Stimulated activated CD4-positive, alpha-beta T cell treated with anti-CD3 and anti-CD28 coated beads, TNF-alpha, amount 100 ng/mL, for 1 hour (primary cell): ENCODE results near the gene SEMA6D.

ENCODE experiments used
- DNase-seq, 3 donors: peaks; one replicate each; pipeline ENCODE4 v3.0.0-alpha.2; 2020; ENCODE audit warnings: low read depth in 3 of 3, low spot score in 1 of 3

Gene SEMA6D

GRCh38 chr15:47781527-47781926, 64.2 kb downstream of the SEMA6D start:
- DNase-seq, result no peak

GRCh38 chr15:47784820-47785219, 67.5 kb downstream of the SEMA6D start:
- no peak for DNase-seq

GRCh38 chr15:47786371-47786770, 69.1 kb downstream of the SEMA6D start:
- DNase-seq, result no peak

GRCh38 chr15:47787875-47788274, 70.6 kb downstream of the SEMA6D start:
- no peak for DNase-seq

- DNase-seq, result no peak
These were observed 71.4 kb downstream of the SEMA6D start for GRCh38 chr15:47788685-47789084.

DNA sequence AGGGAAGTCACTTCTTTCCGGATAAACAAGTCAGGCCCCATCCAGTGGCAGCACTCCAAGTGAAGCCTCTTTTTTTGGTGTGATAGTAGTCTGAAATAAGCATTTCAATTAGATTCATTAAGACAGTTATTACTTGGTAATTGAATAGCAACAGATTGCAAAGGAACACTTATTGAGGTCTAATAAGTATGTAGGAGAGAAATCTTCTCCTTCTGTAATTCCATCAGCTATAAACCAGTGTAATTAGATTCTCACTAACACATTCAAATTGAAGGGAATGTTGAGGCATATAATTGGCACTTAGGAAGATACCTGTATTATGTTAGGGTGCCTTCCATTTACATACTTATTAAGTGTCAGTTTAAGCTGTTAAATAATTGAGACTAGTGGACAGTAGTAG, 73.9 kb downstream of the SEMA6D start:
- no peak for DNase-seq

DNA sequence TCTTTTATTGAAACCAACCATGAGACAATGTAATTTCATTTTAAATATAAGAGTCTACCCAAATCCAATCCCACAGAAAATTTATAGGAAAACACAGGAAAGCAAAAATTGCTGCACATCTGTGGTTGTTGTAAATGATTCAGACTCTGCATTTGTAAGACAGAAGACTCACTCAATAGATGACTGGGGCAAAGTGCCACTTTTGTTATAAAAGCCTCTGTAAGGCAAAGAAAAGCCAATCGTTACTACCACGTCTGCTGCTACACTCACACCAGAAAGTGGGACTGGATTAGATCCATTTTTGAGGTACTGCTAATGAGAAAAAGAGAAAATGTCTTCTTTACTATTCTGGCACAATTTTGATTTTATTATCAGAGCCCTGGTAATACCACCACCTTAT, 74.9 kb downstream of the SEMA6D start:
- no peak for DNase-seq

DNA sequence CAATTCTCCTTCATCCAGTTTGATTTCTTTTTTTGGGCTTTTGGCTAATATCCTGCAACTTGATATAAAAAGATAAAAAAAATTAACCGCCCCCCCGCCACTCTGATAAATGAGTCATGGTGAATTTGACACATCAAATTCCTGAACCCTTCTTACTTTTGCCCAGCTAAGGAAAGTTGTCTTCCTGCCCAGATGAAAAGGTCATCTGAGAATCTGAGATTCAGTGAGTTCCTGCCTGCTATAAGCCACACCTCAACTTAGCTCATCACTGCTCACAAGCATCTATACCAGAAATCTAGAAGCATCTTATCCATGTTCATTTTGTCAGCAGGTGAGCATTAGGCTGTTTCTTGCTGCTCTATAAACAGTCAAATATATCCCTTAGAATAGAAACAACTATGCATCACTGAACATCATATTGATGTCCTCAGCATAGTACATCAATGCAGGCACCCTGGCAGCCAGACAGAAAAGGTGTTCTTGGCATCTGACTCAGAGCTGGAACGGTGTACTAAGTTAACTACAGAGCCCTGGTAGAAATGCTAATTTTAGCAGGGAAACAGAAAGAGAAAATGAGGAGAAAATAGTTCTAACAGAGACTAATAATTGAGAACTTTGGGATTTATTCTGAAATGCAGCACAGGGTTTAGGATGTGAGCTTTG, 77.1 kb downstream of the SEMA6D start:
- no peak for DNase-seq

GRCh38 chr15:47795864-47796263, 78.6 kb downstream of the SEMA6D start:
- no peak for DNase-seq

- DNase-seq, result no peak
These were observed 79.0 kb downstream of the SEMA6D start for GRCh38 chr15:47796339-47796738.

DNA sequence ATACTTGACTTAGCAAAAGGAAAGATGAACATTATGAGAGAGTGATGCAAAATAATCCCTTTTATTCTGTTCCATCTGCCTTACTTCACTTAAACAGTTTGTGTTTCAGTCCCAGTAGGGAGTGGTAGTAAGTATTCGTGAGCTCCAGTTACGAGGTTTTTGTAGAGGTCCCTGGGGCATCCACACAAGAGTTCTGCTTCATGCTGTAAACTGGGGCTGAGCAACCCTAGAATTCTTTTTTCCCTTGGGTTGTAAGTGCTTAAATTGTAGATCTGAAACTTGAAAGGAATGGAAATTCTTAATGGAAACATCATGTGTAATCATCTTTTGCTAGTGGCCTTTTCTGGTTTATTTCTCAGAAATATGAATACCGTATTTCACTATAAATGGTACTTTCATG, 79.5 kb downstream of the SEMA6D start:
- DNase-seq, result no peak

DNA sequence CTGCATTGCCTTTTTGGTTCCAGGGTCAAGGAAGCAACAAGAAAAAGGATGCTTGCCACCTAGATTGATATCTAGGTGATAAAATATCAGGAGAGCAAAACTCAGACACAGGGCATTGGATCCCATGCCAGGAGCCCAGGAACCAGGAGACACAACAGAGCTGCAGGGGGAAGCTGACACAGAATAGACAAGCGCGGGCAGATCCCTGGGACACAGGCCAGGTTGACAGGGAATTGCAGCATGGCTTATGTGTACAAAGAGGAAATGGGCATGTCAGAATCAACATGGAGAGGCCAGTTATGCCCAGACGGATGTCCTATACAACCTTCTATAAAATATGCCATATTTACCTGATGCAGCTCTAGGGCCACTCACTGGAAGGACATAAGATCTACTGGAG, 84.2 kb downstream of the SEMA6D start:
- DNase-seq, result no peak

GRCh38 chr15:47802216-47802615, 84.9 kb downstream of the SEMA6D start:
- DNase-seq, result no peak

DNA sequence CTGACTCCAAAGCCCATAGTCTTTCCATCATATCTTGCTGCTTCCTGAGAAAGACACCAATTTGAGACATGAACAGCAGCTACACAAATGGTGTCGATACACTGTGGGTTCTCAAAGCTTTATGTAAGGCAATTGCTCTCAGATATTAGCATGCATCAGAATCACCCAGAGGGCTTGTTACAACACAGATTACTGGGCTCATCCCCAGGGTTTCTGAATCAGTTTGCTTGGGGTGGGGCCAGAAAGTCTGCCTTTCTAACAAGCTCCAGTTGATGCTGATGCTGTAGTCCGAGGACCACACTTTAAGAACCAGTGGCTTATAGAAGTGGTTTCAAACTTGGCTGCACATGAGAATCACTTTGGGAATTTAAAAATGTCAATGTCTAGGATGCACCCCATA, 86.5 kb downstream of the SEMA6D start:
- DNase-seq, result no peak

DNA sequence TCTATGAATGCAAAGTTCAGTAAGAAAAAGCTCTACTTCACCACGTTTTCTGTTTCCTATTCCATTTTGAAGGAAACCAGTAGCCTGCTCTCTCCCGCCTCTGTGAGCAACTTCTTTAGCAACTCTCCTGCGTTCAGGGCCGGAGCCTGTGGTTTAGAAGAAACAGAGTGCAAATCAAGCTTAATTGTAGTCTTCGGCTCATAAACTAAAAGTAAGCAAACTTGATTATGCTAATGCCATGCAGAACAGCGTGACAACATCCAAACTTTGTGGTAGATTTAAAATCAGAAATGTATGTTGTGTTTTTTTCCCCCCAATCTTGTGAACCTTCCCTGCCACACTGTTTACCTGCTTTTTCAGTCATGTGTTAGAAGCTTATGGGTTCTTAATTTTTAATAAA, 87.4 kb downstream of the SEMA6D start:
- DNase-seq, result no peak

DNA sequence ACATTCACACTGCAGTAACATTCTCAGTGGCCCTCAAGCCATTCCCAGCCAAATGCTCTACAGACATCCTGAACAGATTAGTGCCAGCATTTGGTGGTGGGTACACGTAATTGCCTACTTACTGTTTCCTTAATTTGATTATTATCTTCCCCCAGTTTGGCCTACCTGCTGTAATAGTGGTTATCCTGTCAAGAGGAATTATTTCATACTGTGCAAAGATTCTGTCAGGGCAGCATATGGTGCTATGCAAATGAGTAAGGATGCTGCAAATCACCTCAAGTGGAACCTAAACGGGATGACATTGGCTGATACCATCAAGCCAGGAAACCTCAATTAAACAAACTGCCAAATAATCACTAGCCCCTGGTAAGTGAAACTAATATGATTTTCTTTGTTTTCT, 88.7 kb downstream of the SEMA6D start:
- DNase-seq, result no peak

GRCh38 chr15:47811172-47811571, 93.9 kb downstream of the SEMA6D start:
- no peak for DNase-seq

DNA sequence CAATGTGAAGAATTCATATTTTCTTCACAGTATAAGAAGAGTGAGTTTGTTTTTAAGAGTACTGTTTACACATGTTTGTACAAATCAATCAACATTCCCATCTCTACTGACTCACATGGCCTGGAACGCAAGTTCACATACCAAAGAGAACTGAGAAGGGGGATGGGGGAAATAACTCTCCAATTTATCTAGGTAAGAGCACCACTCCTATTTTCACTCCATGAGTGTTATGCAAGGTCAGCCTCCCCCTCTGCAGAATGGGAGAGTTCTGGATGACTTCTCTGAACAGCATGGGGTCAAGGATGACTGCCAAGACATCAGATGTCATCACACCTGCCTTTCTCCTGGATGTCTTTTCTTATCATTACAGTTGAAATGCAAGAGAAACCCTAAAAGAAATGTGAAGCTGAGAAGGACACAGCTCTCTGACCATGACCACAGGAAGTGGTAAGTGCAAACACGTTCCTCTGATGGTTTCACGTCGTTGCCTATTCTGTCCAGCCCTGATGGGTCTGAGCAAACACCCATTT, 95.2 kb downstream of the SEMA6D start:
- DNase-seq, result no peak

DNA sequence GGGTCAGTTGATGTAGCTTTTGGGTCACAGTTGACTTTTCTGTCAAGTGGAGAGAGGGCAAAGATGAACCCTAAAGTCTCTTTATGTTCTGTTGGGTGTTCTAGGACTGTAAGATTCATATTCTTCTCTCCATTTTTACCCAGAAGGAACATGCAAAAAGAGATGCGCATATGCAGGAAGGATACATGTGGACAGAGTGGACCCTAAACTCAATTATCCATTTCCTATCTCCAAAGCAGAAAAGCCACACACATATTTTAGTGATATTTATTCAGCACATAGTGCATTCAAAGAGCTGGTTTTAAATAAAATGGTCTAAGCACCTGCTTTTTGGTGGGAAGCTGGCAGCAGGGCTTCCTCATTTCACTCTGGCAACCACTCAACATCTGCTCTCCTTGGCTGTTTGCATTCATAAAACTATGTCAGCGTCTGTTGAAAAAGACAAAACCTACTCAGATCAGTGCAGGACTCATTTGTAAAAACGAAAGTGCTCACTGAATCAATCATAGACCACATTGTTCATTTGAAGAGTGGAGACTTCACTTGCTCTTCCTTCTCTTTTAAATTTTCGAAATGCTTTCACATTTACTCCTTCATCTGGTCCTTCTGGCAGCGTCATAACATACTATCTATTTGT, 96.6 kb downstream of the SEMA6D start:
- DNase-seq, result no peak

DNA sequence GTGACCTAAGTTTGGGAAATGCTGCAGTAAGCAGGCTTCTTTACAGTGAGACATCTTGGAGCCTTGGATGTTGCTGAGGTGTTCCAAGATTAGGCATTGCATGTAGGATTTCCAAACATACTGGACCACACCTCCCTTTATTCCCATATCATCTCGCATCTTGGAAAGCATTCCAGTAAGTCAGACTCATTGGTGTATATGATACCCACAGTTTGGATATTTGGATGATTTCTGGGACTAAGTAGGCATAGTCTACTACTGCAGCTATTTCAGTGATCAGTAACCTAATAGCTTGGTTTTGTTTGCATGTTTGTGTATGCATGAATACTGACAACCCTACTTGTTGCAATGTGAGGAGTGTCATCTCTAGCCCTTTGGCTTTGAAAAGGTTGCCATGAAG, 97.3 kb downstream of the SEMA6D start:
- DNase-seq, result no peak

DNA sequence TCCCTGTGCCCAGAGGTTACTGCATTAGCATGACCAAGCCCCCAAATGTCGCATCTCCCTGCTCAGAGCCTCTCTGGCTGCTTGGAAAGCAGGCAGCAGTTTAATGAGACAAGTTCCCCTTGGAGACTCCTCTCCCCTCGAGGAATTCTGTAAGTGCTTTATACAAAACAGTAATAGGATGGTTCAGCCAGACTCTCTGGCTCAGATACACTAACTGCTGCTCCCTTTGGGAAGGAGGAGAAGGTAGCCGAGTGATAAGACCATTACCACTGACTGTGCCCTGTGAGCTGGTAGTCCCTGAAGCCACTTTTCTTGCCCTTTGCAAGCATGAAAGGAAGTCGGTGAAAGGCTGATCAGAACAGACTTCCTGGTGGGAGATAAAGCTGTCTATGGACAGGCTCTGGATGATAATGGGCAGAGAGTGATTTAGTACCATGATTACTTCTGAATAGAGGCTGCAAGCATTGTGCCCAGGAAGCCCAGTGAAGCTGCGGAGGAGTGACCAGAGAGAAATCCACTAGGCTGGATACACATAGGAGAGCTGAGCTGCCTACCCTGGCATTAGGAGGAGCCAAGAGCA, 100.8 kb downstream of the SEMA6D start:
- DNase-seq, result no peak

DNA sequence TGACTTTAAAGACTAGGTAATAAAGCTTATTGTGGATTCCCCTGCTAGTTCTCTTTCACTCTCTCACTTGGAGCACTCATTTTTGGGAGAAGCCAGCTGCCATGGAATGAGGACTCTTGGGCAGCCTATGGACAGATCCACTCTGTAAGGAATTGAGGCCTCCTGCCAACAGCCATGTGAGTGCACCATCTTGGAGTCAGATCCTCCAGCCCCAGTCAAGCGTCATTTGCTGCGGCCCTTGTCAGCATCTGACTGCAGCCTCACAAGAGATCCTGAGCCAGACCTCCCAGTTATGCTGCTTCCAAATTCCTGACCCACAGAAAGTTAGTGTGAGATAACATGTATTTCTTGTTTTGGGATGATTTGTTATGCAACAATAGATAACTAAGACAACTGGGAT, 101.9 kb downstream of the SEMA6D start:
- DNase-seq, result no peak
